Stimulated activated memory B cell treated with anti-CD40 and anti-IgM and Interleukin-4, amounts not matched to agents 10 μg/mL and 1 μg/mL and 100 μg/mL, for 72 hours (primary cell): ENCODE measurements around the gene AP2A2.
A peak's percentile ranks its signal among the peaks of the same experiment; 100 is the strongest.

Experiments
- ATAC-seq: fragments of 150-1000 bp; cut with Tn5 transposase; 2 replicates; pipeline ENCODE4 v1.10.0; 2021
- H3K27ac Mint-ChIP-seq: one replicate; pipeline ENCODE4 v1.8.0; 2022; ENCODE audit warnings: mild to moderate bottlenecking, mixed read lengths
- H3K27me3 Mint-ChIP-seq: one replicate; pipeline ENCODE4 v1.8.0; 2022; ENCODE audit warnings: mixed read lengths
- H3K36me3 Mint-ChIP-seq: one replicate; pipeline ENCODE4 v1.8.0; 2022; ENCODE audit warnings: mixed read lengths
- H3K4me1 Mint-ChIP-seq: one replicate; pipeline ENCODE4 v1.8.0; 2022; ENCODE audit warnings: mixed read lengths
- H3K4me3 Mint-ChIP-seq: one replicate; pipeline ENCODE4 v1.8.0; 2022; ENCODE audit warnings: mild to moderate bottlenecking, moderate library complexity, mixed read lengths
- H3K9me3 Mint-ChIP-seq: one replicate; pipeline ENCODE4 v1.8.0; 2022; ENCODE audit warnings: mixed read lengths

Gene AP2A2

GRCh38 chr11:928786-929185 is 3.1 kb downstream of the AP2A2 start:
- no peak overlapping the region for H3K27ac Mint-ChIP-seq
- no peak for ATAC-seq
- no peaks in the 10 kb centered on the region for H3K27me3 Mint-ChIP-seq
- peaks cover 47% of the 10 kb centered on the region for H3K4me1 Mint-ChIP-seq
- H3K36me3 Mint-ChIP-seq, result peaks cover 11% of the 10 kb centered on the region
- peak overlapping the region; percentile 21 for H3K4me3 Mint-ChIP-seq
- H3K9me3 Mint-ChIP-seq, result no peaks in the 10 kb centered on the region

GRCh38 chr11:929405-929804 is 3.7 kb downstream of the AP2A2 start:
- H3K27me3 Mint-ChIP-seq, result no peaks in the 10 kb centered on the region
- H3K4me1 Mint-ChIP-seq, result peaks cover 48% of the 10 kb centered on the region
- no peak overlapping the region for H3K27ac Mint-ChIP-seq
- H3K9me3 Mint-ChIP-seq, result no peaks in the 10 kb centered on the region
- ATAC-seq, result no peak
- peaks cover 11% of the 10 kb centered on the region for H3K36me3 Mint-ChIP-seq
- H3K4me3 Mint-ChIP-seq, result no peak overlapping the region

GRCh38 chr11:931385-931784 is 5.7 kb downstream of the AP2A2 start:
- H3K36me3 Mint-ChIP-seq, result peaks cover 11% of the 10 kb centered on the region
- ATAC-seq, result no peak
- no peak overlapping the region for H3K27ac Mint-ChIP-seq
- peaks cover 47% of the 10 kb centered on the region for H3K4me1 Mint-ChIP-seq
- H3K27me3 Mint-ChIP-seq, result no peaks in the 10 kb centered on the region
- no peak overlapping the region for H3K4me3 Mint-ChIP-seq
- H3K9me3 Mint-ChIP-seq, result no peaks in the 10 kb centered on the region

GRCh38 chr11:932435-932834 is 6.8 kb downstream of the AP2A2 start:
- Mint-ChIP-seq H3K27ac (no peak overlapping the region), H3K4me1 (peaks cover 36% of the 10 kb centered on the region), H3K9me3 (no peaks in the 10 kb centered on the region), H3K4me3 (no peak overlapping the region), H3K27me3 (no peaks in the 10 kb centered on the region), H3K36me3 (peaks cover 11% of the 10 kb centered on the region)
- no peak for ATAC-seq

GRCh38 chr11:933142-933851 is 7.6 kb downstream of the AP2A2 start:
- no peak overlapping the region for H3K27ac Mint-ChIP-seq
- peaks cover 38% of the 10 kb centered on the region for H3K4me1 Mint-ChIP-seq
- no peak overlapping the region for H3K4me3 Mint-ChIP-seq
- no peaks in the 10 kb centered on the region for H3K27me3 Mint-ChIP-seq
- no peak for ATAC-seq
- H3K36me3 Mint-ChIP-seq, result peaks cover 11% of the 10 kb centered on the region
- H3K9me3 Mint-ChIP-seq, result no peaks in the 10 kb centered on the region

- Mint-ChIP-seq H3K4me1 (peaks cover 37% of the 10 kb centered on the region), H3K9me3 (no peaks in the 10 kb centered on the region), H3K27ac (no peak overlapping the region), H3K27me3 (no peaks in the 10 kb centered on the region), H3K4me3 (no peak overlapping the region), H3K36me3 (peaks cover 6% of the 10 kb centered on the region)
- ATAC-seq, result no peak
Observed at GRCh38 chr11:933936-934335, 8.3 kb downstream of the AP2A2 start.

- no peak overlapping the region for H3K4me3 Mint-ChIP-seq
- peaks cover 6% of the 10 kb centered on the region for H3K36me3 Mint-ChIP-seq
- H3K27me3 Mint-ChIP-seq, result no peaks in the 10 kb centered on the region
- no peaks in the 10 kb centered on the region for H3K9me3 Mint-ChIP-seq
- ATAC-seq, result no peak
- no peak overlapping the region for H3K27ac Mint-ChIP-seq
- H3K4me1 Mint-ChIP-seq, result peaks cover 34% of the 10 kb centered on the region
Observed at GRCh38 chr11:934527-934926, 8.9 kb downstream of the AP2A2 start.

- Mint-ChIP-seq H3K4me3 (no peak overlapping the region), H3K27ac (no peak overlapping the region), H3K9me3 (no peaks in the 10 kb centered on the region), H3K36me3 (peaks cover 3% of the 10 kb centered on the region), H3K27me3 (no peaks in the 10 kb centered on the region), H3K4me1 (peaks cover 42% of the 10 kb centered on the region)
- no peak for ATAC-seq
Observed at GRCh38 chr11:936199-936598, 10.5 kb downstream of the AP2A2 start.

GRCh38 chr11:937841-938261 is 12.2 kb downstream of the AP2A2 start:
- no peak for ATAC-seq
- Mint-ChIP-seq H3K4me1 (peaks cover 46% of the 10 kb centered on the region), H3K27me3 (no peaks in the 10 kb centered on the region), H3K4me3 (no peak overlapping the region), H3K9me3 (no peaks in the 10 kb centered on the region), H3K27ac (no peak overlapping the region), H3K36me3 (peaks cover 6% of the 10 kb centered on the region)

- ATAC-seq, result no peak
- Mint-ChIP-seq H3K9me3 (no peaks in the 10 kb centered on the region), H3K36me3 (peaks cover 31% of the 10 kb centered on the region), H3K27me3 (no peaks in the 10 kb centered on the region), H3K4me3 (no peak overlapping the region), H3K27ac (no peak overlapping the region), H3K4me1 (peaks cover 49% of the 10 kb centered on the region)
Observed at GRCh38 chr11:940496-941135, 14.9 kb downstream of the AP2A2 start.

- H3K4me3 Mint-ChIP-seq, result no peak overlapping the region
- no peaks in the 10 kb centered on the region for H3K9me3 Mint-ChIP-seq
- H3K27me3 Mint-ChIP-seq, result no peaks in the 10 kb centered on the region
- no peak overlapping the region for H3K27ac Mint-ChIP-seq
- peaks cover 46% of the 10 kb centered on the region for H3K4me1 Mint-ChIP-seq
- peaks cover 39% of the 10 kb centered on the region for H3K36me3 Mint-ChIP-seq
- no peak for ATAC-seq
Observed at GRCh38 chr11:942823-943222, 17.2 kb downstream of the AP2A2 start.

GRCh38 chr11:944711-945470 is 19.2 kb downstream of the AP2A2 start:
- H3K4me3 Mint-ChIP-seq, result no peak overlapping the region
- no peak for ATAC-seq

GRCh38 chr11:945986-946385 is 20.3 kb downstream of the AP2A2 start:
- Mint-ChIP-seq H3K36me3 (peaks cover 63% of the 10 kb centered on the region), H3K4me3 (no peak overlapping the region), H3K4me1 (peaks cover 26% of the 10 kb centered on the region), H3K9me3 (peaks cover 3% of the 10 kb centered on the region), H3K27me3 (no peaks in the 10 kb centered on the region), H3K27ac (no peak overlapping the region)
- ATAC-seq, result no peak

More at GRCh38 chr11:944711-945470, 19.2 kb downstream of the AP2A2 start:
- Mint-ChIP-seq H3K27me3 (no peaks in the 10 kb centered on the region), H3K9me3 (peaks cover 2% of the 10 kb centered on the region), H3K36me3 (peaks cover 56% of the 10 kb centered on the region), H3K4me1 (peaks cover 37% of the 10 kb centered on the region), H3K27ac (no peak overlapping the region)

- Mint-ChIP-seq H3K4me3 (no peak overlapping the region), H3K27me3 (no peaks in the 10 kb centered on the region), H3K36me3 (peaks cover 57% of the 10 kb centered on the region), H3K27ac (no peak overlapping the region), H3K4me1 (peaks cover 21% of the 10 kb centered on the region), H3K9me3 (peaks cover 3% of the 10 kb centered on the region)
- no peak for ATAC-seq
Observed at GRCh38 chr11:947744-948143, 22.1 kb downstream of the AP2A2 start.

- no peak for ATAC-seq
- H3K36me3 Mint-ChIP-seq, result peaks cover 31% of the 10 kb centered on the region
- no peak overlapping the region for H3K27ac Mint-ChIP-seq
- peaks cover 3% of the 10 kb centered on the region for H3K9me3 Mint-ChIP-seq
- peaks cover 38% of the 10 kb centered on the region for H3K4me1 Mint-ChIP-seq
- H3K27me3 Mint-ChIP-seq, result no peaks in the 10 kb centered on the region
- H3K4me3 Mint-ChIP-seq, result no peak overlapping the region
Observed at GRCh38 chr11:951507-951906, 25.8 kb downstream of the AP2A2 start.
